Kidney epithelial cell (primary cell): Measurements from ENCODE around the gene WNT3A. TPM values are rescaled to one million over a fixed set of nuclear protein-coding genes. Genes with fewer than 3 reads are reported as not detected.

Experiments
- DNase-seq: peaks from one replicate; pipeline ENCODE4 v3.0.0-alpha.2; 2010; ENCODE audit warnings: low read depth
- H3K27me3 ChIP-seq: 2 replicates; pipeline ENCODE4 v1.6.0; 2011; ENCODE audit warnings: low read length; ENCODE audit not compliant: control insufficient read depth, insufficient read depth
- H3K36me3 ChIP-seq: 2 replicates; pipeline ENCODE4 v1.5.1; 2011; ENCODE audit warnings: low read length; ENCODE audit not compliant: control insufficient read depth, insufficient read depth
- H3K4me3 ChIP-seq: 2 replicates; pipeline ENCODE4 v1.5.1; 2011; ENCODE audit warnings: low read depth, mild to moderate bottlenecking, control low read depth, low read length
- total RNA-seq: library from RNA; depleted of rRNA; stranded (reverse); fragments of >200 nt; gene quantifications from 2 replicates; pipeline ENCODE4 v1.2.3, GENCODE V29; 2015
- TF ChIP-seq, protein P1 (sequence below): IDR thresholded peaks from 2 replicates; pipeline ENCODE4 v1.5.1; 2011; ENCODE audit warnings: mild to moderate bottlenecking, moderate library complexity, low read length, control low read depth, inconsistent platforms; ENCODE audit not compliant: insufficient read depth, poor library complexity, severe bottlenecking

The WNT3A gene
- total RNA-seq, 1 donor from 2014 or later, result not detected

GRCh38 chr1:228073061-228073856 lies 66.5 kb downstream of the WNT3A start:
- Histone ChIP-seq H3K4me3 (no peak overlapping the region), H3K36me3 (no peaks in the 10 kb centered on the region), H3K27me3 (peaks cover 27% of the 10 kb centered on the region)
- no peak for DNase-seq
- TF ChIP-seq, protein P1, sequence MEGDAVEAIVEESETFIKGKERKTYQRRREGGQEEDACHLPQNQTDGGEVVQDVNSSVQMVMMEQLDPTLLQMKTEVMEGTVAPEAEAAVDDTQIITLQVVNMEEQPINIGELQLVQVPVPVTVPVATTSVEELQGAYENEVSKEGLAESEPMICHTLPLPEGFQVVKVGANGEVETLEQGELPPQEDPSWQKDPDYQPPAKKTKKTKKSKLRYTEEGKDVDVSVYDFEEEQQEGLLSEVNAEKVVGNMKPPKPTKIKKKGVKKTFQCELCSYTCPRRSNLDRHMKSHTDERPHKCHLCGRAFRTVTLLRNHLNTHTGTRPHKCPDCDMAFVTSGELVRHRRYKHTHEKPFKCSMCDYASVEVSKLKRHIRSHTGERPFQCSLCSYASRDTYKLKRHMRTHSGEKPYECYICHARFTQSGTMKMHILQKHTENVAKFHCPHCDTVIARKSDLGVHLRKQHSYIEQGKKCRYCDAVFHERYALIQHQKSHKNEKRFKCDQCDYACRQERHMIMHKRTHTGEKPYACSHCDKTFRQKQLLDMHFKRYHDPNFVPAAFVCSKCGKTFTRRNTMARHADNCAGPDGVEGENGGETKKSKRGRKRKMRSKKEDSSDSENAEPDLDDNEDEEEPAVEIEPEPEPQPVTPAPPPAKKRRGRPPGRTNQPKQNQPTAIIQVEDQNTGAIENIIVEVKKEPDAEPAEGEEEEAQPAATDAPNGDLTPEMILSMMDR, result no peak

- Histone ChIP-seq H3K27me3 (peaks cover 24% of the 10 kb centered on the region), H3K36me3 (no peaks in the 10 kb centered on the region), H3K4me3 (no peak overlapping the region)
- DNase-seq, result no peak
- TF ChIP-seq, protein P1, result peak; percentile 31
These were observed 67.2 kb downstream of the WNT3A start for GRCh38 chr1:228073857-228074545.

GRCh38 chr1:228074954-228075730 lies 68.3 kb downstream of the WNT3A start:
- DNase-seq, result no peak
- no peaks in the 10 kb centered on the region for H3K36me3 ChIP-seq
- no peak overlapping the region for H3K4me3 ChIP-seq
- H3K27me3 ChIP-seq, result peaks cover 24% of the 10 kb centered on the region
- TF ChIP-seq, protein P1, result no peak

- Histone ChIP-seq H3K36me3 (no peaks in the 10 kb centered on the region), H3K4me3 (no peak overlapping the region), H3K27me3 (peaks cover 24% of the 10 kb centered on the region)
- TF ChIP-seq, protein P1, result no peak
- no peak for DNase-seq
These were observed 69.0 kb downstream of the WNT3A start for GRCh38 chr1:228075801-228076271.

DNA sequence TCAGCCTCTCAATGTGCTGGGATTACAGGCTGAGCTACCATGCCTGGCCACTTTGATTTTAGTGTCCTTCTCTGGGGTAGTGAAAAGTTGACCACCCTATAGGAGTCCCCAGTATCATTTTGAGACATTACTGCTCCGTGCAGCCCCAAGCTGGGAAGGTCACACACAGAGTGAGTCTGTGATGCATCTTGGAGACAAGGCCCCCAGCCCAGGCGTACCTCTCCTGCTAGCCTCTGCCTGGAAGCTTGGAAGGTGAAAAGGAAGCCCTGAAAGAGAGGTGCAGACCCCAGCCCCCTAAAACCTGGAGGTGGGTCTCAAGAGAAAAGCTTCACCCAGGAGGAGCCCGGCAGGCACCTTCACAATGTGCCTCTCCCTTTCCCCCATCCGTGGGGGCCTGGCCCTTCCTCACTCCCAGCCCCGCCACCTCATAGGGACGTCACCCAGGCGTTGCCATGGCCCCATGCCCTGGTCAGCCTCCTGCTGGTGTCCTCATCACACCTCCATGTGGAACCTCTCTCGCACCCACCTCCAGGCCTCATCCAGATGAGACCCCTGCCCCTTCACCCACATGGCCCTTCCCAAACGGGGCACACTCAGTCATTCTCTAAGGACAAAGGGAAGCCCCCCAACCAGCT lies 70.1 kb downstream of the WNT3A start:
- Histone ChIP-seq H3K36me3 (no peaks in the 10 kb centered on the region), H3K4me3 (no peak overlapping the region), H3K27me3 (peaks cover 24% of the 10 kb centered on the region)
- no peak for DNase-seq
- TF ChIP-seq, protein P1, result no peak
